GM20431 (cell line): ENCODE measurements around the gene ATP6AP2.
"Not testable (repeated sequence)": the region's sequence is repeated elsewhere in the genome, so short reads cannot be mapped to it uniquely, and the experiment has no call there.

Experiments used
- in situ Hi-C: fragments of 300-500 bp; cut with MseI, MboI; formaldehyde crosslinking; loops from one replicate; pipeline ENCODE4 v1.15.0; 2020; ENCODE audit warnings: low sequenced_read_pairs; ENCODE audit not compliant: unreplicated experiment

Gene ATP6AP2

GRCh38 chrX:40573763-40574162 lies 7.0 kb upstream of the ATP6AP2 start:
- in situ Hi-C loops: no loop called here

- in situ Hi-C loops: not testable (repeated sequence)
Measured at GRCh38 chrX:40575411-40575810, 5.4 kb upstream of the ATP6AP2 start.

- in situ Hi-C loops: no loop called here
Measured at GRCh38 chrX:40576291-40576690, 4.5 kb upstream of the ATP6AP2 start.

DNA sequence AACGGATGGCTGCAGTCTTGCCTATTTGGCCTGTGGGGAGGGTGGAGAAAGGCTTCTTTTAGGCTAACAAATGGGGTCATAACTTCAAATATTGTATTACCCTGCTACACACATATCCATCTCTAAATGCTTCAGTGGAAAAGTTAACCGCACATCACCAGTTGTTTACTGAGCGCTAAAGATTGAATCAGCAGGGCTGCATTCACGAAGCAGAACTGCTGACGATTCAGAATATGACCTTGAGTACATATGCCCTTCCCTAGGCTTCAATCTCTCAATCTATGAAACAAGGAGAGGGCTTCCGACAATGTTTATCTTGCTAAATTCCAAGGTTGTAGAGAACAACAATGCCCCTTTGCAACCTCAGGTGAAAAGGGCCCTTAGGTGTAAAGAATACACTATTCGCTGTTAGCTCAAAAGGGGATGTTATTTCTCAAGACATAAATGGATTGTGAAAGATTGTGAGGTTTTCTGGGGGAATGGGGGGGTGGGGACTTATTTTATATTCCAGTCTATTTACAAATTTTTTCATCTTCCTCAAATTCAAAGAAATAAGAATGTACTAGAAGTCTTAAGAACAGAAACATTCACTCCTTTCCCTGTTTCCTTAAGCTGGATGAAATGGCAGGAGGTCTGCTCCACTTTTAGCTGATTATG lies 2.6 kb upstream of the ATP6AP2 start:
- in situ Hi-C loops: no loop called here

GRCh38 chrX:40579141-40579540 lies 1.6 kb upstream of the ATP6AP2 start:
- in situ Hi-C loops: no loop called here

- in situ Hi-C loops: no loop called here
Measured at GRCh38 chrX:40579900-40580536, 752 bp upstream of the ATP6AP2 start.

- in situ Hi-C loops: no loop called here
Measured at GRCh38 chrX:40581336-40581920, 658 bp downstream of the ATP6AP2 start.

DNA sequence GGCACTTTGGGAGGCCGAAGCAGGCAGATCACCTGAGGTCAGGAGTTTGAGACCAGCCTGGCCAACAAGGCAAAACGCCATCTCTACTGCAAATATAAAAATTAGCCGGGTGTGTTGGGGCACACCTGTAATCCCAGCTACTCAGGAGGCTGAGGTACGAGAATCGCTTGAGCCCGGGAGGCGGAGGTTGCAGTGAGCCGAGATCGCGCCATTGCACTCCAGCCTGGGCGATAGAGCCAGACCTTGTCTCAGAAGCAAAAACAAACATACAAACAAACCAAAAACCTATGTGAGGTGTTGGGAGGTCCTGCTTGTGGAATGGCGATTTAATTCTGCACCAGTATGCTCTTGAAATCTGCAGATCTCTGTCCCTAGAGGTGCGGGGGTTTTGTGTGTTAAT lies 1.4 kb downstream of the ATP6AP2 start:
- in situ Hi-C loops: not testable (repeated sequence)

GRCh38 chrX:40582811-40583210 lies 2.0 kb downstream of the ATP6AP2 start:
- in situ Hi-C loops: no loop called here

DNA sequence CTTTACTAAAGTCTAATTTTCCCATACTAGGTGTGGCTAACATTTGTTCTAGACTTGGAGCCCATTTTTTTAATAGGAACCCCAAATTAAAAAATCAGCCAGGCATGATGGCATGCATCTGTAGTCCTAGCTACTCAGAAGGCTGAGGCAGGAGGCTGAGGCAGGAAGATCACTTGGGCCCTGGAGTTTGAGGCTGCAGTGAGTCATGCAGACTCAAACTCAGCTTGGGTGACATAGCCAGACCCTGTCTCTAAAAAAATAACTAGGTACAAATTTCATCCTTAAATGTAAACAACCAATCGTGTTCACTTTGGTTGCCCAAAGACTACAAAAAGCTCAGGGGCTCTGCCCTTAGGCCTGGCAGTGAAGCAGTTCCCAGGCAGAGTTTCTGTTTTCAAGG lies 6.9 kb downstream of the ATP6AP2 start:
- in situ Hi-C loops: not testable (repeated sequence)

DNA sequence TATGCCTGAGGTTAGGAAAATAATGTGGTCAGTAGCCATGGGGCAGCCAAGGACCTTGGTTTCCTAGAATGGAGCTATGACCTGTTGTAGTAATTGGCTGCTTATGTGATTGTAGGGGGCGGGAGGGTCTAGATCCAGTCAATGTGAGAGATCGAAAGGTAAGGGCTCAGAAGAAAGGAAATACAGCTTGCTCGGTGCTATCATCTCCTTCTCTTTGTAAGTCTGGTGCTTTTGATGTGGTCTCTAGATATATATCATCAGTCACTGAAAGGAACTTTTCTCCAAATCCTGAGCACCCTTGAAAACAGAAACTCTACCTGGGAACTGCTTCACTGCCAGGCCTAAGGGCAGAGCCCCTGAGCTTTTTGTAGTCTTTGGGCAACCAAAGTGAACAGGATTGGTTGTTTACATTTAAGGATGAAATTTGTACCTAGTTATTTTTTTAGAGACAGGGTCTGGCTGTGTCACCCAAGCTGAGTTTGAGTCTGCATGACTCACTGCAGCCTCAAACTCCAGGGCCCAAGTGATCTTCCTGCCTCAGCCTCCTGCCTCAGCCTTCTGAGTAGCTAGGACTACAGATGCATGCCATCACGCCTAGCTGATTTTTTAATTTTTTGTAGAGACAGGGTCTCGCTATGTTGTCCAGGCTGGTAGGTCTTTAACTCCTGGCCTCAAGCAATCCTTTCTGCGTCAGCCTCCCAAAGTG lies 9.0 kb downstream of the ATP6AP2 start:
- in situ Hi-C loops: not testable (repeated sequence)

DNA sequence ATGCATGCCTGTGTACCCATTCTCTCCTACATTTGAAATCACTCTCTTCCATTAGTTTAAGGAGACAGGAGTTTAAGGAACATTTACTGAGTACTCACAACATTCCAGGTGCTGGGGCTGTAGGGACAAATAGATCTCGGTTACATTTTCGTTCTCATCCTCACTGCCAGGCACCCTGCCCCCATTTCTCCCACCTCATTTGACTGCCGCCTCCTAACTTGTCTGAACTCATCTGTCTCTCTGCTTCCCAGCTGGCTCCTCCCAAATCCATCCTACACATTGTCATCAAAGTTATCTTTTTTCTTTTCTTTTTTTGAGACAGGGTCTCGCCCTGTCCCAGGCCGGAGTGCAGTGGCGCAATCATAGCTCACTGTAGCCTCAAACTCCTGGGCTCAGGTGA lies 22.7 kb downstream of the ATP6AP2 start:
- in situ Hi-C loops: no loop called here

DNA sequence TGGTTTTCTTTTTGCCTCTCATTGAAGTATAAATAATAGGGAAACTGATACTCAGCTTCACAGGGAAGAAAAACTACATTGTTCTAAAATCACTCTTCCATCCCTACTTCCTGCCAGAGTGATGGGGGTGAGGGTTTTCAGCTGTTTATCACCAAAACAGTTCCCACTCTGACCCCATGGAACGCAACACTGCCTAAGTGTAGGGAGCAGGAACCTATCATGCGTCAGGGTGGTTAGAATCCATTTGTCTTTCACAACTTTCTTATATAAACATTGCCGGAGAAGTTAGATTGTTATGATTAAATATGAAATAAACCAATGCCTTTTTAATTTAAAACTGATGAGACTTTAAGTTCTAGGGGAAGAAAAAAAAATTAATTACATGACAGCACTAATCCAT lies 26.6 kb downstream of the ATP6AP2 start:
- in situ Hi-C loops: no loop called here

DNA sequence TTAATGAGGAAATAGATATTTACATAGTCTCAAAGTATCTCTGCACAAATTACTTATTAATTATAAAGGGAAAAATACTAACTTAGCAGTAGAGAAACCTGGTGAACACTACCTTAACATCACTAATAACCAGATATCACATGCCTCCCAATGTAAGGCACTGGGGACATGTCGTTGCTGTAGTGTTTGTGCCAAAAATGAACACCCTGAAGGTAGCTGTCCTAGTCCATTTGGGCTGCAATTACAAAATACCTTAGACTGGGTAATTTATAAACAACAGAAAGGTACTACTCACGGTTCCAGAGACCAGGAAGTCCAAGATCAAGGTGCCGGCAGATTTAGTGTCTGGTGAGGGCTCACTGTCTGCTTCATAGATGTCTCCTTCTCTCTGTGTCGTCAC lies 31.7 kb downstream of the ATP6AP2 start:
- in situ Hi-C loops: no loop called here

- in situ Hi-C loops: no loop called here
Measured at GRCh38 chrX:40615976-40616375, 35.2 kb downstream of the ATP6AP2 start.

DNA sequence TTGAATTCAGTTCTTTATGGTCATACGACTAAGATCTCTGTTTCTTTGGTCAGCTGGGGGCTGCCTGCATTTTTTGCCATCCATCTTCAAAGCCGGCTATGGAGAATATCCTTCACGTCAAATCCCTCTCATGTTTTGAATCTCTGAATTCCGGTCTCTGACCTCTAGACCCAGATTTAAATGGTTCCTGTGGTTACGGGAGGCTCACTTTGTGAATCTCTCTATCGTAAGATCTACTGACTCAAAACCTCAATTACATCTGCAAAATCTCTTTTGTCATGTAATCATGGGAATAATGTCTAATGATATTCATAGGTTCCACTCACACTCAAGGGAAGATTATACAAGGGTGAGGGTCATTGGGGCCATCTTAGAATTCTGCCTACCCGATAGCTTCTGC lies 36.8 kb downstream of the ATP6AP2 start:
- in situ Hi-C loops: no loop called here

GRCh38 chrX:40622479-40623138 lies 41.8 kb downstream of the ATP6AP2 start:
- in situ Hi-C loops: no loop called here

GRCh38 chrX:40623139-40623536 lies 42.4 kb downstream of the ATP6AP2 start, which contains the start of gene MPC1L:
Gene MPC1L (plus strand): TSS chrX:40623428. CDS start chrX:40623566, 138 bp downstream.
- in situ Hi-C loops: no loop called here

DNA sequence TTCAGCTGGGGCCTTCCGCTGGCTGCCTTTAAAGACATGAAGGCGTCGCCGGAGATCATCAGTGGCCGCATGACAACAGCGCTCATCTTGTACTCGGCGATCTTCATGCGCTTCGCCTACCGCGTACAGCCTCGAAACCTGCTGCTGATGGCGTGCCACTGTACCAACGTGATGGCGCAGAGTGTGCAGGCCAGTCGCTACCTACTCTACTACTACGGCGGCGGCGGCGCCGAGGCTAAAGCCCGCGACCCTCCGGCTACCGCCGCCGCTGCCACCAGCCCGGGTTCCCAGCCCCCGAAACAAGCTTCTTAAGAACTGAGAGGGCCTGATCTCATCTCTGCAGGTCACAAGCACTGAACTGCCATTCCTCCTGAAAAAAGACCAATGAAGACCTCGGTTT lies 42.9 kb downstream of the ATP6AP2 start:
- in situ Hi-C loops: no loop called here

- in situ Hi-C loops: no loop called here
Measured at GRCh38 chrX:40625294-40625693, 44.5 kb downstream of the ATP6AP2 start.
